Brain microvascular endothelial cell (primary cell): ENCODE measurements around the gene DEPDC5.

Experiments
- DNase-seq: peaks from one replicate; pipeline ENCODE4 v3.0.0-alpha.2; 2020
- H3K27ac ChIP-seq: fragments of 250-450 bp; sonication (Bioruptor Pico); 2 replicates; pipeline ENCODE4 v1.5.1; 2020; ENCODE audit warnings: mild to moderate bottlenecking, moderate library complexity
- H3K27me3 ChIP-seq: fragments of 250-450 bp; sonication (Bioruptor Pico); replicated peaks from 2 replicates; pipeline ENCODE4 v1.5.1; 2020; ENCODE audit warnings: mild to moderate bottlenecking
- H3K36me3 ChIP-seq: fragments of 250-450 bp; sonication (Bioruptor Pico); replicated peaks from 2 replicates; pipeline ENCODE4 v1.5.1; 2020; ENCODE audit warnings: mild to moderate bottlenecking
- H3K4me3 ChIP-seq: 2 replicates; pipeline ENCODE4 v1.5.1; 2011; ENCODE audit warnings: low read depth, mild to moderate bottlenecking, control low read depth, low read length, moderate library complexity
- in situ Hi-C: cut with HindIII; loops from 2 replicates; pipeline ENCODE4 v1.10.0; 2017; ENCODE audit warnings: low sequenced_read_pairs, low pct_ligation_motif_present
- TF ChIP-seq, protein P1 (sequence below): IDR thresholded peaks from 2 replicates; pipeline ENCODE4 v1.5.1; 2011; ENCODE audit warnings: low read depth, mild to moderate bottlenecking, moderate library complexity, low read length, control low read depth, inconsistent platforms; ENCODE audit errors: missing control alignments

Gene DEPDC5

DNA sequence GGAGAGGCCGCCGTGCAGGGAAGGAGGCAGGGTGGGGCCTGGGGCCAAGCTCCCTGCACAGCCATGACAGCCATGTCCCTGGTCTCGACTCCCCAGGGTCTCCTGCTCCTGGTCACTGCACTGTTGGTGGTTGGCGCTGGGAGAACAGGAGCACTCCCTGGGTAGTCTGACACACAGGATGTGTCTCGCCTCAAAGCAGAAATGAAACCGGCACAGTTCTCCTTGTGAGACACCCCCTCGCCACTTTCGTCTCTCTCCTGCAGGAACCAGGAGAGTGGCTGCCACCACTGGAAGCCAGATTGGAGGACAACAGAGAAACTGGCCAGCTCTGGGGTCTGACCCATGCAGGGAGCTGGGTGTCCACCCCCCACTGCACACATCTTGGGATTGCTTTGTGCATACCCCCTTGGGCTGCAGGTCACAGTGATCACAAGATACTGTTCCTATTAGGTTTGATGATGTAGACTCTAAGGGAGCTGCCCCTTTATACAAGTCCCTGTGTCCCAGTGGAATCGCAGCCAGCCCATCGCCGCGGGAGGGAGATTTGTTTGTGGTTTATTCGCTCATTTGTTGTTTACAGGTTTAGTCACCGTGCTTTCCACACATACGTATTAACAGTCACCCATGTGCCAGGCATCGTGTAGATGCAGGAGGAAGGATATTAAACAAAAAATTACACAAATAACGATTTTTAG is 163.6 kb downstream of the DEPDC5 start:
- no peak overlapping the region for H3K27ac ChIP-seq
- DNase-seq: no peak
- in situ Hi-C loops: no loop called here
- no peaks in the 10 kb centered on the region for H3K27me3 ChIP-seq
- TF ChIP-seq, protein P1, sequence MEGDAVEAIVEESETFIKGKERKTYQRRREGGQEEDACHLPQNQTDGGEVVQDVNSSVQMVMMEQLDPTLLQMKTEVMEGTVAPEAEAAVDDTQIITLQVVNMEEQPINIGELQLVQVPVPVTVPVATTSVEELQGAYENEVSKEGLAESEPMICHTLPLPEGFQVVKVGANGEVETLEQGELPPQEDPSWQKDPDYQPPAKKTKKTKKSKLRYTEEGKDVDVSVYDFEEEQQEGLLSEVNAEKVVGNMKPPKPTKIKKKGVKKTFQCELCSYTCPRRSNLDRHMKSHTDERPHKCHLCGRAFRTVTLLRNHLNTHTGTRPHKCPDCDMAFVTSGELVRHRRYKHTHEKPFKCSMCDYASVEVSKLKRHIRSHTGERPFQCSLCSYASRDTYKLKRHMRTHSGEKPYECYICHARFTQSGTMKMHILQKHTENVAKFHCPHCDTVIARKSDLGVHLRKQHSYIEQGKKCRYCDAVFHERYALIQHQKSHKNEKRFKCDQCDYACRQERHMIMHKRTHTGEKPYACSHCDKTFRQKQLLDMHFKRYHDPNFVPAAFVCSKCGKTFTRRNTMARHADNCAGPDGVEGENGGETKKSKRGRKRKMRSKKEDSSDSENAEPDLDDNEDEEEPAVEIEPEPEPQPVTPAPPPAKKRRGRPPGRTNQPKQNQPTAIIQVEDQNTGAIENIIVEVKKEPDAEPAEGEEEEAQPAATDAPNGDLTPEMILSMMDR: no peak
- no peaks in the 10 kb centered on the region for H3K36me3 ChIP-seq
- H3K4me3 ChIP-seq: no peak overlapping the region

DNA sequence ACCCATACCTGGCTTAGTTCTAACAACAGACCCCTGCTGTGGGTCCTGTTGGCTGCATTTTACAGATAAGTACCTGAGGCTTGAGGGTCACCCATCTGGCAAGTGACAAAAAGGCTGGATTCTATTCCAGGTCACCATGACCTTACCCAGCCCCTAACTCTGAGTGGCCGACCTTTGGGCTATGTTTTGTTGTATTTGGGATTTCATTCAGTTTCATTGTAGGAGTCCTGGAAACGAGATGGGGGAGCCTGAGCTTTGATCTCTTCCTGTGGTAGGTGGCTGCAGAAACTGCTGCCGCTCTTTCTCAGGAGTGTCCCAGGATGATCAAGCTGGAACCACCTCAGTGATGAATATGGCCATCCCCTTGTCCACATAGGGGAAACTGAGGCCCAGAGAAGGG is 165.9 kb downstream of the DEPDC5 start:
- H3K36me3 ChIP-seq: no peaks in the 10 kb centered on the region
- in situ Hi-C loops: no loop called here
- no peak for DNase-seq
- no peak overlapping the region for H3K4me3 ChIP-seq
- H3K27ac ChIP-seq: no peak overlapping the region
- TF ChIP-seq, protein P1: no peak
- no peaks in the 10 kb centered on the region for H3K27me3 ChIP-seq

DNA sequence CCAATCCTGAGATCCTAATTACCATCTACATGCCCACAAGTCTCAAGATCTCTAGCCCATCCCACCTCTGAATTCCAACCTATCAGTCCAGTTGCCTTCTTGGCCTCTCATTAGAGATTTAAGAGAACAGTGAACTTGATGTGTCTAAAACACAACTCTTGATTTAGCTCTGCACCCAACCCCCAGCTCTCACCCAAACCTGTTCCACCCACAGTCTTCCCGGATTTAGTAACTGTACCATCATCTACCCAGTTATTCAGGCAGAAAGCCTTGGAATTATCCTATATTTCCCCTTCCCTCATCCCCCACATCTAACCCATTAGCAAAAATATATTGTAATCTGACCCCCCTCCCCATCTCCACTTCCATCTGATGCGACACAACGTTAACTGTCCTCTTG is 166.5 kb downstream of the DEPDC5 start:
- no peak for DNase-seq
- in situ Hi-C loops: no loop called here
- Histone ChIP-seq H3K27me3 (no peaks in the 10 kb centered on the region), H3K36me3 (no peaks in the 10 kb centered on the region), H3K27ac (no peak overlapping the region), H3K4me3 (no peak overlapping the region)
- TF ChIP-seq, protein P1: no peak

DNA sequence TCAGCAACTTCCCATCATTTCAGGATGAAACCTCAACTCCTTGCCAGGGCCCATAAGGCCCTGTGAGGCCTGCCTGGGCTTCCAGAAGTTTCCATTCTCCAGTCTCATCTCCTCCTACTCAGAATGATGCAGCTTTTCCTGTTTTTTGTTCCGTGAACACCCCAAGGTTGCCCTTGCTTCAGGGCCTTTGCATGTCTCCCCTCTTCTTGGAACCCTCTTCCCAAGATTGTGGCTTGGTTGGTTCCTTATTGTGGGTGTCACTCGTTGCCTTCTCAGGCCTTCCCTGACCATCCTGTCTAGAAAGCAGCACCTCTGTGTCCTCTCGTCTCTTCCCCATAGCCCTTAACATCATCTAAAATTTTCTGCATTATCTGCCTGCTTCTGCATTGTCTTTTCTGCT is 167.3 kb downstream of the DEPDC5 start:
- H3K27ac ChIP-seq: no peak overlapping the region
- no peak for DNase-seq

DNA sequence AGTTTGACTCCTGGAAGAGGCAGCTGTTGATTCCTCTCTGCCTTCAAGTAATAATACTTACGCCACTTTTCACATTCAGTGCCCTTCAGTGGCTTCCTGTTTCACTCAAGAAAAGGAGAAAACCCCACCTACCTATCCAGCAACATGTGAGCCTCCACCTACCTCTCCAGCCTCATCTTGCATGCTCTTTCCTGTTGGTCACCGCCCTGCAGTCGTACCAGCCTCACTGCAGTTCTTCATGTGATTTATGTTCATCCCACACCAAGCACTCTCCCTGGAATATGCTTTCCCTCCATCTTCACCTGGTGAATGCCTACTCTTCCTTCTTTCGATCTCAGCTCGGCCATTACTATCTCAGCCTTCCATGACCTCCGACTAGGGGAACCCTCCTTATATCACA is 168.7 kb downstream of the DEPDC5 start:
- in situ Hi-C loops: no loop called here

More for the DNA sequence above, 167.3 kb downstream of the DEPDC5 start:
- TF ChIP-seq, protein P1: no peak
- Histone ChIP-seq H3K36me3 (no peaks in the 10 kb centered on the region), H3K27me3 (no peaks in the 10 kb centered on the region), H3K4me3 (no peak overlapping the region)
- in situ Hi-C loops: no loop called here

More for the DNA sequence above, 168.7 kb downstream of the DEPDC5 start:
- TF ChIP-seq, protein P1: no peak
- no peak overlapping the region for H3K27ac ChIP-seq
- no peaks in the 10 kb centered on the region for H3K36me3 ChIP-seq
- no peak overlapping the region for H3K4me3 ChIP-seq
- no peaks in the 10 kb centered on the region for H3K27me3 ChIP-seq
- DNase-seq: no peak
